Stomach (tissue), 4 donors: ENCODE results near the gene TBX6.

ENCODE experiments used
- EP300 ChIP-seq: sonication (generic); formaldehyde crosslinking; IDR thresholded peaks from one replicate; pipeline ENCODE4 v1.6.1; 2017; ENCODE audit warnings: antibody characterized with exemption
- TF ChIP-seq, protein P1 (sequence below), 7 experiments: fragments of 450-650 bp in 4 of 7; fragments of 200-600 bp in 3 of 7; sonication (generic) in 3 of 7; IDR thresholded peaks; one replicate each; pipeline ENCODE4 v1.5.1; 2016 to 2019; ENCODE audit warnings: antibody characterized with exemption in 7 of 7, control low read depth in 2 of 7, mild to moderate bottlenecking in 1 of 7

DNA sequence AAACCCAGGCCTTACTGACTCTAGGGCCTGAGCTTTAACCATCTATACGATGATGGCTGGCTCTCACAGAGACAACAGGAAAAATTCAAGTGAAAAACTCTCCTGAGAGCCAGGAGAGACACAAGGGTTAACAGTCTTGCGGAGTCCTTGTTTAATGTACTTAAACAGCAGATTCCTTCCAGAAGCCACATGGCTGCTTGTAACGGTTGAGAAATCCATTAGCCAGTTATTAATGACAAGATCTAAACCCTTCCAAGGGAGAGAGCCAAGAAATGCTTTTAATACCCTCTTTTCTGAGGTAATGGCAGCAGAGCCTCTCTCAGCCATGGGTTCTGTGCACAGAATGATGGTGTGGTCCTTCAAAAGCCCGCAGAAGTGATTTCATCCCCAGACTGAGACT is 31.4 kb downstream of the TBX6 start:
- TF ChIP-seq, protein P1, sequence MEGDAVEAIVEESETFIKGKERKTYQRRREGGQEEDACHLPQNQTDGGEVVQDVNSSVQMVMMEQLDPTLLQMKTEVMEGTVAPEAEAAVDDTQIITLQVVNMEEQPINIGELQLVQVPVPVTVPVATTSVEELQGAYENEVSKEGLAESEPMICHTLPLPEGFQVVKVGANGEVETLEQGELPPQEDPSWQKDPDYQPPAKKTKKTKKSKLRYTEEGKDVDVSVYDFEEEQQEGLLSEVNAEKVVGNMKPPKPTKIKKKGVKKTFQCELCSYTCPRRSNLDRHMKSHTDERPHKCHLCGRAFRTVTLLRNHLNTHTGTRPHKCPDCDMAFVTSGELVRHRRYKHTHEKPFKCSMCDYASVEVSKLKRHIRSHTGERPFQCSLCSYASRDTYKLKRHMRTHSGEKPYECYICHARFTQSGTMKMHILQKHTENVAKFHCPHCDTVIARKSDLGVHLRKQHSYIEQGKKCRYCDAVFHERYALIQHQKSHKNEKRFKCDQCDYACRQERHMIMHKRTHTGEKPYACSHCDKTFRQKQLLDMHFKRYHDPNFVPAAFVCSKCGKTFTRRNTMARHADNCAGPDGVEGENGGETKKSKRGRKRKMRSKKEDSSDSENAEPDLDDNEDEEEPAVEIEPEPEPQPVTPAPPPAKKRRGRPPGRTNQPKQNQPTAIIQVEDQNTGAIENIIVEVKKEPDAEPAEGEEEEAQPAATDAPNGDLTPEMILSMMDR (IDR thresholded peaks at IDR 0.05), result no peak
- TF ChIP-seq EP300, result no peak
